ENCODE results near the gene DNAJB6.

The DNAJB6 gene

GRCh38 chr7:157391036-157391710, 54.4 kb downstream of the DNAJB6 start:
- Histone ChIP-seq H3K27me3 (ENCODE audit: insufficient read depth, low read length) (no peaks in the 10 kb centered on the region), H3K9ac (ENCODE audit: low read depth, low read length) (no peak overlapping the region), H3K4me3 (ENCODE audit: low read length) (no peak overlapping the region), H3K9me3 (ENCODE audit: insufficient read depth, low read depth, low read length) (no peaks in the 10 kb centered on the region), H3K27ac (ENCODE audit: low read length) (no peak overlapping the region), H3K4me1 (ENCODE audit: insufficient read depth, low read length) (peaks cover 4% of the 10 kb centered on the region; the same call in 1 of the 2 replicates), H3K36me3 (ENCODE audit: insufficient read depth, low read depth, low read length) (peaks cover 80% of the 10 kb centered on the region)

DNA sequence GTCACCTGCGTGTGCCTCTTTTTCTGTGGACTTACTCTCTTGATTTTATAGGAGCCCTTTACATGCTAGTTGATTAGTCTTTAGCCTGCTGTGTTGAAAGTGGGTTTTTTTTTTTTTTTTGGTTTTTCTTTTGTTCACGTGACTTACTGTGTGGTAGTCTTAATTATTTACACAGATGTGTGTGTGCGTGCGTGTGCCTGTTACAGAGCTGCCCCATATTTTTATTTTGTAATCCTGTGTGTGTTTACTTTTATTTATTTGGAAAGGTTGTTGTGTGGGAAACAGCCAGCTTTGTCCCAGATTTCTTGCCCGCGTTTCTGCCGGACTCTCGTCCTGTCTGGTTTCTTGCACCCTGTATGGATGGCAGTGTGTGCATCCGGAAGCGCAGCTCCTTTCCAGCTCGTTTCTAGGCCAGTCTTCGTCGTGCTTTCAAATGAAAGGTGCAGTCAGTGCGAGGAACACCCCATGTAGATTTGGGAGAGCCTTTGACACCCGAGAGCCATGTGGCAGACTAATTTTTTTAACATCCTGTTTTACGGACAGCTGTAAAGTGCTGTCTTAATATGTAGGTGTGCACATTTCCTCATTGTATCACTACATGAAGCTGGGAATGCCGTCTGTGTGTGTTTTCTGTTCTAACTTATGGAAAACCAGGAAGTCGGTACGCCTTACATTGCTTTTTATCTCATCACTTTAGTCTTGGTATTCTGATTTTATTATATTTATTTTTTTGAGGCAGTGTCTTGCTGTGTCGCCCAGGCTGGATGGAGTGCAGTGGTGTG, 55.6 kb downstream of the DNAJB6 start:
- Histone ChIP-seq H3K4me1 (ENCODE audit: insufficient read depth, low read length) (peaks cover 2% of the 10 kb centered on the region; the same call in 1 of the 2 replicates), H3K4me3 (ENCODE audit: low read length) (no peak overlapping the region), H3K36me3 (ENCODE audit: insufficient read depth, low read depth, low read length) (peaks cover 85% of the 10 kb centered on the region), H3K9me3 (ENCODE audit: insufficient read depth, low read depth, low read length) (no peaks in the 10 kb centered on the region), H3K27me3 (ENCODE audit: insufficient read depth, low read length) (no peaks in the 10 kb centered on the region), H3K27ac (ENCODE audit: low read length) (no peak overlapping the region), H3K9ac (ENCODE audit: low read depth, low read length) (no peak overlapping the region)

GRCh38 chr7:157394246-157395191, 57.7 kb downstream of the DNAJB6 start:
- Histone ChIP-seq H3K27me3 (ENCODE audit: insufficient read depth, low read length) (no peaks in the 10 kb centered on the region), H3K9ac (ENCODE audit: low read depth, low read length) (no peak overlapping the region), H3K4me3 (ENCODE audit: low read length) (no peak overlapping the region), H3K9me3 (ENCODE audit: insufficient read depth, low read depth, low read length) (no peaks in the 10 kb centered on the region), H3K36me3 (ENCODE audit: insufficient read depth, low read depth, low read length) (peaks cover 80% of the 10 kb centered on the region), H3K27ac (ENCODE audit: low read length) (no peak overlapping the region), H3K4me1 (ENCODE audit: insufficient read depth, low read length) (0 out of 2 replicates have a peak, but pooled peaks cover 3% of the 10 kb centered on the region)

GRCh38 chr7:157395206-157395605, 58.4 kb downstream of the DNAJB6 start:
- Histone ChIP-seq H3K4me1 (ENCODE audit: insufficient read depth, low read length) (0 out of 2 replicates have a peak, but pooled peaks cover 3% of the 10 kb centered on the region), H3K27me3 (ENCODE audit: insufficient read depth, low read length) (no peaks in the 10 kb centered on the region), H3K36me3 (ENCODE audit: insufficient read depth, low read depth, low read length) (peaks cover 80% of the 10 kb centered on the region), H3K9ac (ENCODE audit: low read depth, low read length) (no peak overlapping the region), H3K4me3 (ENCODE audit: low read length) (no peak overlapping the region), H3K27ac (ENCODE audit: low read length) (no peak overlapping the region), H3K9me3 (ENCODE audit: insufficient read depth, low read depth, low read length) (no peaks in the 10 kb centered on the region)

GRCh38 chr7:157396316-157397035, 59.7 kb downstream of the DNAJB6 start:
- Histone ChIP-seq H3K4me1 (ENCODE audit: insufficient read depth, low read length) (0 out of 2 replicates have a peak, but pooled peaks cover 3% of the 10 kb centered on the region), H3K9me3 (ENCODE audit: insufficient read depth, low read depth, low read length) (no peaks in the 10 kb centered on the region), H3K4me3 (ENCODE audit: low read length) (no peak overlapping the region), H3K36me3 (ENCODE audit: insufficient read depth, low read depth, low read length) (peaks cover 79% of the 10 kb centered on the region), H3K9ac (ENCODE audit: low read depth, low read length) (no peak overlapping the region), H3K27ac (ENCODE audit: low read length) (no peak overlapping the region), H3K27me3 (ENCODE audit: insufficient read depth, low read length) (no peaks in the 10 kb centered on the region)

- Histone ChIP-seq H3K4me1 (ENCODE audit: insufficient read depth, low read length) (0 out of 2 replicates have a peak, but pooled peaks cover 3% of the 10 kb centered on the region), H3K27me3 (ENCODE audit: insufficient read depth, low read length) (no peaks in the 10 kb centered on the region), H3K4me3 (ENCODE audit: low read length) (no peak overlapping the region), H3K9ac (ENCODE audit: low read depth, low read length) (no peak overlapping the region), H3K9me3 (ENCODE audit: insufficient read depth, low read depth, low read length) (no peaks in the 10 kb centered on the region), H3K36me3 (ENCODE audit: insufficient read depth, low read depth, low read length) (peaks cover 81% of the 10 kb centered on the region), H3K27ac (ENCODE audit: low read length) (peak overlapping the region; percentile 33)
Observed at GRCh38 chr7:157397036-157397720, 60.4 kb downstream of the DNAJB6 start.

DNA sequence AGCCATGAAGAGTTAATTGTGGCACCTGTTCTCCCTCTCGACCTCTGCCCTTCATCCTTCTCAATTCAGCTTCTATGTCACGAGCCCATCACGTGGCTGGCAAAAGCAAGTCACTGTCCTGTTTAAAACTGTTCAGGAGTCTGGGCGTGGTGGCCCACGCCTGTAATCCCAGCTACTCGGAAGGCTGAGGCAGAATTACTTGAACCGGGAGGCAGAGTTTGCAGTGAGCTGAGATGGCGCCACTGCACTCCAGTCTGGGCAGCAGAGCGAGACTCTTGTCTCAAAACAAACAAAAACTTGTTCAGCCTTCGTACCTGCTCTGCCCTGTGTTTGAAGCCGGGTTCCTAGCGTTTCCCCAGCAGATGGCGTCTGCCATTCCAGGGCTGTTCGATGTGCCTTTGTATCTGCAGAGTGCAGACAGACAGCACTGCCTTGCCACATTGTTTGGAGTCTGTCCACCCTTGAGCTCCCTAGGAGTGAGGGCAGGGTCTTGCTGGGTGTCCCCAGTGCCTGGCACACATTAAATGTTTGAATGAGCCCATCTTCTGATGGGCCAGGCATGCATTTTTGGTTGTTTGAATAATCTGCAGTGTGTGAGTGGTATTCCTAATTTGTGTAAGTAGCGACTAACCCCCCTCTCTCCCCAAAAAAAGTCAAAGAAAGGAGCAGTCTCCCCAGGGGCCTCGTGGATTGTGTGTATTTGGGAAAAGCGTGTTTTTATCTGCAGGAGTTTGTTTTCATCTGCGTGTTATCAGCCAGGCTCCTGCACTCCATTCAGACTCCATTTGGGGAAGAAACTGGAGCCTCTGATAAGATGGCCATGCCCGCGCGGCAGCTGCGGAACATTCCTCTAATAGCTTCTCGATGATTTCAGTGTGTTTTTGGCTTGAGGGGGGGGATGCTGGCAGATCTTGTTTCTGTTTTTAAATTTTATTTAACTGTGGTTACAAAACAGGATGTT, 61.2 kb downstream of the DNAJB6 start:
- peaks cover 77% of the 10 kb centered on the region for H3K36me3 ChIP-seq (ENCODE audit: insufficient read depth, low read depth, low read length)
- H3K4me3 ChIP-seq (ENCODE audit: low read length), result no peak overlapping the region
- H3K27me3 ChIP-seq (ENCODE audit: insufficient read depth, low read length), result no peaks in the 10 kb centered on the region
- H3K27ac ChIP-seq (ENCODE audit: low read length), result peak overlapping the region; percentile 33
- 0 out of 2 replicates have a peak, but pooled peaks cover 3% of the 10 kb centered on the region for H3K4me1 ChIP-seq (ENCODE audit: insufficient read depth, low read length)
- no peaks in the 10 kb centered on the region for H3K9me3 ChIP-seq (ENCODE audit: insufficient read depth, low read depth, low read length)
- no peak overlapping the region; the same call in 1 of the 2 replicates for H3K9ac ChIP-seq (ENCODE audit: low read depth, low read length)

DNA sequence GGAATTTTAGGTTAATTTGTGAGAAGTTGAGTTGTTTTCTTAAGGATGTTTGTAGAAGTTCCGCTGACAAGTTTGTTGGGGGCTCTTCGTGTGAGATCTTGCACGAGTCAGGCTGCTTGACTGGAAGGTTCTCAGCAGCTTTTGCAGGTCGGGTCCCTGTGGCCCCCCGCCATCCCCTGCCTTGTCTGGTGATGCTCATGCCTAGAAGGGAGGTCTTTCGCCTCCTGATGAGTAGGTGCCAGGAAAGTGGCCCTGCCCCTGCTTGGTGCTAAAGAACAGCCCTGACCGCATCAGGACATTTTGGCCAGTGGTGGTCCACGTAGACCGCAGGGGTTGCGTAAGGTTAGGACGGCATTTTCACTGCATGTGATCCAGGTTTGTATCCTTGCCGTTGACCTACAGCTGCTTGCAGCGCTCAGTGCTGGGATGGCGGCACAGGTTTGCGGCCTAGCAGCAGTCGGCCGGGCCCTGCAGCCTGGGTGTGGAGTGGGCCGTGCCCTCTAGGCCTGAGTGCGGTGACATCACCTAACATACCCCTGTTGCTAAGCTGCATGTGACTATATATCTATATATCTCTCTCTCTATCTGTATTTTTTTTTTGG, 62.4 kb downstream of the DNAJB6 start:
- Histone ChIP-seq H3K4me1 (ENCODE audit: insufficient read depth, low read length) (0 out of 2 replicates have a peak, but pooled peaks cover 3% of the 10 kb centered on the region), H3K36me3 (ENCODE audit: insufficient read depth, low read depth, low read length) (peaks cover 77% of the 10 kb centered on the region), H3K27me3 (ENCODE audit: insufficient read depth, low read length) (no peaks in the 10 kb centered on the region), H3K4me3 (ENCODE audit: low read length) (no peak overlapping the region), H3K9ac (ENCODE audit: low read depth, low read length) (no peak overlapping the region), H3K9me3 (ENCODE audit: insufficient read depth, low read depth, low read length) (no peaks in the 10 kb centered on the region), H3K27ac (ENCODE audit: low read length) (no peak overlapping the region)

GRCh38 chr7:157400171-157400860, 63.5 kb downstream of the DNAJB6 start:
- no peak overlapping the region for H3K27ac ChIP-seq (ENCODE audit: low read length)

More at GRCh38 chr7:157400171-157400860, 63.5 kb downstream of the DNAJB6 start:
- Histone ChIP-seq H3K9me3 (ENCODE audit: insufficient read depth, low read depth, low read length) (no peaks in the 10 kb centered on the region), H3K4me1 (ENCODE audit: insufficient read depth, low read length) (0 out of 2 replicates have a peak, but pooled peaks cover 3% of the 10 kb centered on the region), H3K9ac (ENCODE audit: low read depth, low read length) (no peak overlapping the region), H3K36me3 (ENCODE audit: insufficient read depth, low read depth, low read length) (peaks cover 80% of the 10 kb centered on the region), H3K4me3 (ENCODE audit: low read length) (no peak overlapping the region), H3K27me3 (ENCODE audit: insufficient read depth, low read length) (no peaks in the 10 kb centered on the region)

All from iPS-20b (cell line).